B cell (primary cell): ENCODE results near the gene SDR9C7.

Experiments
- EZH2 ChIP-seq: IDR thresholded peaks from 2 replicates; pipeline ENCODE4 v1.6.1; 2012; ENCODE audit warnings: borderline replicate concordance, low read depth, mild to moderate bottlenecking, moderate library complexity, low read length; ENCODE audit not compliant: insufficient read depth, poor library complexity, severe bottlenecking
- TF ChIP-seq, protein P1 (sequence below): fragments of 200-600 bp; IDR thresholded peaks from one replicate; pipeline ENCODE4 v1.8.0; 2022; ENCODE audit warnings: antibody characterized with exemption, mild to moderate bottlenecking

DNA sequence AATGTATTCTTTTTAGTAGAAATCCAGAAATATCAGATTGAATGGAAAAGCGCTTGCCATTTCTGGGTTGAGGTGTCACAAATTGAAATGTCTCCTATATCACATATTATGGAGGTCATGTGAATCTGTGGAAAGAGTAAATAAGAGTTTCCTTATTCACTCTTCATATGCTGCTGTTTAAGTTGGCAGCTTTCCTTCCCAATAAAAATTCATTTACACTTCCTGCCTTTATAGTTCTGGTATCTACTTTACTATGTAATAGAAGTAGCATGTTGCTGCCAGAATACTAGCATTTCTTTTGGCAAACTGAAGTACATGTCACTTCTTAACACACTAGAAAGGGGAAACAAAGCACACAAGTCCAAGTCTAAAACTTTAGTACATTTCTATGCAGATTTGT is 60.8 kb downstream of the SDR9C7 start:
- TF ChIP-seq, protein P1, sequence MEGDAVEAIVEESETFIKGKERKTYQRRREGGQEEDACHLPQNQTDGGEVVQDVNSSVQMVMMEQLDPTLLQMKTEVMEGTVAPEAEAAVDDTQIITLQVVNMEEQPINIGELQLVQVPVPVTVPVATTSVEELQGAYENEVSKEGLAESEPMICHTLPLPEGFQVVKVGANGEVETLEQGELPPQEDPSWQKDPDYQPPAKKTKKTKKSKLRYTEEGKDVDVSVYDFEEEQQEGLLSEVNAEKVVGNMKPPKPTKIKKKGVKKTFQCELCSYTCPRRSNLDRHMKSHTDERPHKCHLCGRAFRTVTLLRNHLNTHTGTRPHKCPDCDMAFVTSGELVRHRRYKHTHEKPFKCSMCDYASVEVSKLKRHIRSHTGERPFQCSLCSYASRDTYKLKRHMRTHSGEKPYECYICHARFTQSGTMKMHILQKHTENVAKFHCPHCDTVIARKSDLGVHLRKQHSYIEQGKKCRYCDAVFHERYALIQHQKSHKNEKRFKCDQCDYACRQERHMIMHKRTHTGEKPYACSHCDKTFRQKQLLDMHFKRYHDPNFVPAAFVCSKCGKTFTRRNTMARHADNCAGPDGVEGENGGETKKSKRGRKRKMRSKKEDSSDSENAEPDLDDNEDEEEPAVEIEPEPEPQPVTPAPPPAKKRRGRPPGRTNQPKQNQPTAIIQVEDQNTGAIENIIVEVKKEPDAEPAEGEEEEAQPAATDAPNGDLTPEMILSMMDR: no peak
- no peak for TF ChIP-seq EZH2
